WTC11 (cell line): ENCODE data around the gene FTH1. TPM values are rescaled to one million over a fixed set of nuclear protein-coding genes. Genes with fewer than 3 reads are reported as not detected.

ENCODE experiments used
- ATAC-seq: fragments of 200-7000 bp; cut with Tn5 transposase; 2 replicates; pipeline ENCODE4 v1.10.0; 2021; ENCODE audit warnings: mild to moderate bottlenecking, moderate library complexity
- CTCF ChIA-PET: fragments of 300-600 bp; sonication (Branson Sonifier 250); formaldehyde crosslinking; loops from one replicate; lab custom pipeline; 2021; ENCODE audit warnings: antibody characterized with exemption; lab: Charles Lee
- POLR2A ChIA-PET: fragments of 350-600 bp; sonication (Branson Sonifier 250); formaldehyde crosslinking; loops from one replicate; lab custom pipeline; 2021; ENCODE audit warnings: antibody characterized with exemption; lab: Charles Lee
- DNase-seq: peaks from one replicate; pipeline ENCODE4 v3.0.0; 2021; ENCODE audit warnings: low spot score
- H3K27ac Mint-ChIP-seq: 2 replicates; pipeline ENCODE4 v1.8.0; 2021; ENCODE audit warnings: mixed read lengths
- H3K27me3 Mint-ChIP-seq: 2 replicates; pipeline ENCODE4 v1.8.0; 2021; ENCODE audit warnings: low read depth, mild to moderate bottlenecking, moderate library complexity, mixed read lengths
- H3K36me3 Mint-ChIP-seq: 2 replicates; pipeline ENCODE4 v1.8.0; 2021; ENCODE audit warnings: mixed read lengths
- H3K4me1 Mint-ChIP-seq: 2 replicates; pipeline ENCODE4 v1.8.0; 2022; ENCODE audit warnings: mixed read lengths
- H3K4me3 Mint-ChIP-seq: 2 replicates; pipeline ENCODE4 v1.8.0; 2021; ENCODE audit warnings: mild to moderate bottlenecking, moderate library complexity, mixed read lengths
- H3K9me3 Mint-ChIP-seq: 2 replicates; pipeline ENCODE4 v1.8.0; 2021; ENCODE audit warnings: mixed read lengths
- ATF3 ChIP-seq: sonication (generic); formaldehyde crosslinking; conservative IDR thresholded peaks from 2 replicates; pipeline ENCODE4 v1.8.1; 2022; ENCODE audit warnings: mild to moderate bottlenecking, missing genetic modification reagents
- ELF4 ChIP-seq: sonication (generic); formaldehyde crosslinking; IDR thresholded peaks from 2 replicates; pipeline ENCODE4 v1.8.1; 2022; ENCODE audit warnings: low read depth, mild to moderate bottlenecking, moderate library complexity, missing genetic modification reagents
- EMX1 ChIP-seq: fragments of 250-450 bp; sonication (Bioruptor Pico); IDR thresholded peaks from 2 replicates; pipeline ENCODE4 v1.8.0; 2021; ENCODE audit warnings: mild to moderate bottlenecking
- ERG ChIP-seq: fragments of 250-450 bp; sonication (Bioruptor Pico); IDR thresholded peaks from 2 replicates; pipeline ENCODE4 v1.8.0; 2021; ENCODE audit warnings: mild to moderate bottlenecking
- GABPB1 ChIP-seq: sonication (generic); formaldehyde crosslinking; IDR thresholded peaks from 2 replicates; pipeline ENCODE4 v1.8.1; 2023; ENCODE audit warnings: mild to moderate bottlenecking, missing genetic modification reagents
- GTF2I ChIP-seq: fragments of 250-450 bp; sonication (Bioruptor Pico); conservative IDR thresholded peaks from 2 replicates; pipeline ENCODE4 v1.4.0; 2021; ENCODE audit warnings: mild to moderate bottlenecking
- HMGA2 ChIP-seq: fragments of 250-450 bp; sonication (Bioruptor Pico); IDR thresholded peaks from 2 replicates; pipeline ENCODE4 v1.4.0; 2021; ENCODE audit warnings: mild to moderate bottlenecking, moderate library complexity
- JAZF1 ChIP-seq: fragments of 250-450 bp; sonication (Bioruptor Pico); IDR thresholded peaks from 2 replicates; pipeline ENCODE4 v1.9.0; 2021; ENCODE audit warnings: moderate library complexity, mild to moderate bottlenecking, inconsistent platforms
- MYBL2 ChIP-seq: sonication (generic); formaldehyde crosslinking; IDR thresholded peaks from 2 replicates; pipeline ENCODE4 v1.8.1; 2023; ENCODE audit warnings: mild to moderate bottlenecking, moderate library complexity, missing genetic modification reagents
- RELA ChIP-seq: sonication (generic); formaldehyde crosslinking; IDR thresholded peaks from 2 replicates; pipeline ENCODE4 v1.8.1; 2022; ENCODE audit warnings: missing genetic modification reagents, mild to moderate bottlenecking, borderline replicate concordance
- SP1 ChIP-seq: sonication (generic); formaldehyde crosslinking; conservative IDR thresholded peaks from 2 replicates; pipeline ENCODE4 v1.8.1; 2022; ENCODE audit warnings: missing genetic modification reagents
- USF2 ChIP-seq: sonication (generic); formaldehyde crosslinking; IDR thresholded peaks from 2 replicates; pipeline ENCODE4 v1.8.1; 2023; ENCODE audit warnings: mild to moderate bottlenecking, missing genetic modification reagents, moderate library complexity
- ZNF138 ChIP-seq: sonication (generic); formaldehyde crosslinking; conservative IDR thresholded peaks from 2 replicates; pipeline ENCODE4 v1.8.1; 2022; ENCODE audit warnings: mild to moderate bottlenecking, moderate library complexity, missing genetic modification reagents
- ZNF232 ChIP-seq: sonication (generic); formaldehyde crosslinking; IDR thresholded peaks from 2 replicates; pipeline ENCODE4 v1.8.0; 2022; ENCODE audit warnings: mild to moderate bottlenecking, missing genetic modification reagents
- ZNF425 ChIP-seq: fragments of 250-450 bp; sonication (Bioruptor Pico); conservative IDR thresholded peaks from 2 replicates; pipeline ENCODE4 v1.9.0; 2021; ENCODE audit warnings: mild to moderate bottlenecking
- ZNF532 ChIP-seq: fragments of 250-450 bp; sonication (Bioruptor Pico); IDR thresholded peaks from 2 replicates; pipeline ENCODE4 v1.9.0; 2021; ENCODE audit warnings: mild to moderate bottlenecking, borderline replicate concordance
- total RNA-seq: library from RNA; stranded (reverse); gene quantifications from 3 replicates; pipeline ENCODE4 v1.2.3, GENCODE V29; 2021
- TF ChIP-seq, protein P1 (sequence below): sonication (generic); formaldehyde crosslinking; IDR thresholded peaks from 2 replicates; pipeline ENCODE4 v1.8.0; 2022; ENCODE audit warnings: missing genetic modification reagents
- TF ChIP-seq, protein P2 (sequence below): sonication (generic); formaldehyde crosslinking; IDR thresholded peaks from 2 replicates; pipeline ENCODE4 v1.8.0; 2023; ENCODE audit warnings: missing genetic modification reagents

Gene FTH1
- total RNA-seq, 1 experiment from 2014 or later = 1,108 TPM

- ChIA-PET CTCF (interaction anchor here (0.6 to 3.4 kb wide), 13 partner anchors 17 to 192 kb away, joined by 3 to 35 read pairs (median 4); no protein-coding TSS in a partner anchor), POLR2A (interaction anchor here (0.8 kb wide), 2 partner anchors 23 to 136 kb away, joined by 3 read pairs; no protein-coding TSS in a partner anchor)
- peak overlapping the region; percentile 94 for H3K27ac Mint-ChIP-seq
- H3K4me1 Mint-ChIP-seq = peaks cover 51% of the 10 kb centered on the region
- DNase-seq (no peak), ATAC-seq (no peak)
- H3K9me3 Mint-ChIP-seq = no peaks in the 10 kb centered on the region
- no peak for TF ChIP-seq SP1 (CRISPR knock-in tag)
- 0 out of 2 replicates have a peak, but pooled peaks have one; percentile 6 for TF ChIP-seq GABPB1
- no peak overlapping the region for H3K4me3 Mint-ChIP-seq
- H3K36me3 Mint-ChIP-seq = no peaks in the 10 kb centered on the region
- peaks cover 2% of the 10 kb centered on the region; the same call in 1 of the 2 replicates for H3K27me3 Mint-ChIP-seq
Observed at GRCh38 chr11:61972112-61972671, 4.8 kb upstream of the FTH1 start.

DNA sequence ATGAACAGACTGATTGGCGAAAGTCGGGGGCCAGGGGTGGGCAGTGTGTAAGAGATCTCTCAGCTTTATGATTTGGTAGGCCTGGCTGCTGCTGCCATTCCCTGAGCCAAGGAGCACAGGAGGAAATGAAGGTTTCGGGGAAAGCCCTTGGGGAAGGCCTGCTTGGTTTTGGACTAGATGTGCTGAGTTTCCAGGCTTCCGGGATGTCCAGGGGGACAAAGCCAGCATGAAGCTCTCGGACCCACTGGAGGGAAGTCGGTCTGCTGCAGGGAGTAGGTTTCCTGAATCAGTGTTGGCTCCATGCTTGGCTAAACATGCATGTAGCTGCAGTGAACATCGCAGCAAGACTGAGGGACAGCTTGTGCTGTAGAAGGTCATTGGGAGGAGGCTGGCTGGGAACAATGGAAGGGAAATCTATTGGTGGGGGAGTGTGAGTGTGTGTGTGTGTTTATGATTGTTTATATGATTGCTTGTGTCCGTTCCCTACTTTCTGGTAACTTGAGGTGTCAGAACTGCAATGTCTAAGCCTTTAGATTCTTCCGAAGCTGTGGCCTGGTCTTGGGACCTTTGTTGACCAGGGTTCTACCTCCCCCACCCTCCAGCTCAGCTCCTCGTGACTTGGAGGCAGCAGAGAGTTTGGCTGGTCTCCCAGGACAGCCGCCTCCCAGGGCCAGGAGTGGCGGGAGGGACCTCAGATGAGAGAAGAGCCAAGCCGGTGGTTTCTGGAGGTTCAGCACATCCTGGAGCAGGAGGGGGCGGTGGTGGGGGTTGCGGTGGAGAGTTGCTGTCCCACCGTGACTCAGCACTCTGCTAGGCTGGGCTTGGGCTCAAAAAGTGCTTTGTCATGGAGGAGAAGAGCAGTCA, 4.0 kb upstream of the FTH1 start:
- peaks cover 51% of the 10 kb centered on the region for H3K4me1 Mint-ChIP-seq
- POLR2A ChIA-PET = interaction anchor here (0.6 to 1.2 kb wide), 4 partner anchors 11 to 163 kb away, joined by 3 to 5 read pairs (median 3); no protein-coding TSS in a partner anchor
- DNase-seq (peak; percentile 98), ATAC-seq (peak; percentile 65)
- peak overlapping the region; percentile 27 for H3K4me3 Mint-ChIP-seq
- H3K27me3 Mint-ChIP-seq = peaks cover 2% of the 10 kb centered on the region; the same call in 1 of the 2 replicates
- no peaks in the 10 kb centered on the region for H3K9me3 Mint-ChIP-seq
- H3K27ac Mint-ChIP-seq = peak overlapping the region; percentile 96
- CTCF ChIA-PET = interaction anchor here (0.6 to 3.4 kb wide), 10 partner anchors 22 to 191 kb away, joined by 3 to 35 read pairs (median 4); partner anchors contain the start of gene BEST1
- peaks cover 2% of the 10 kb centered on the region for H3K36me3 Mint-ChIP-seq
- TF ChIP-seq, protein P1, sequence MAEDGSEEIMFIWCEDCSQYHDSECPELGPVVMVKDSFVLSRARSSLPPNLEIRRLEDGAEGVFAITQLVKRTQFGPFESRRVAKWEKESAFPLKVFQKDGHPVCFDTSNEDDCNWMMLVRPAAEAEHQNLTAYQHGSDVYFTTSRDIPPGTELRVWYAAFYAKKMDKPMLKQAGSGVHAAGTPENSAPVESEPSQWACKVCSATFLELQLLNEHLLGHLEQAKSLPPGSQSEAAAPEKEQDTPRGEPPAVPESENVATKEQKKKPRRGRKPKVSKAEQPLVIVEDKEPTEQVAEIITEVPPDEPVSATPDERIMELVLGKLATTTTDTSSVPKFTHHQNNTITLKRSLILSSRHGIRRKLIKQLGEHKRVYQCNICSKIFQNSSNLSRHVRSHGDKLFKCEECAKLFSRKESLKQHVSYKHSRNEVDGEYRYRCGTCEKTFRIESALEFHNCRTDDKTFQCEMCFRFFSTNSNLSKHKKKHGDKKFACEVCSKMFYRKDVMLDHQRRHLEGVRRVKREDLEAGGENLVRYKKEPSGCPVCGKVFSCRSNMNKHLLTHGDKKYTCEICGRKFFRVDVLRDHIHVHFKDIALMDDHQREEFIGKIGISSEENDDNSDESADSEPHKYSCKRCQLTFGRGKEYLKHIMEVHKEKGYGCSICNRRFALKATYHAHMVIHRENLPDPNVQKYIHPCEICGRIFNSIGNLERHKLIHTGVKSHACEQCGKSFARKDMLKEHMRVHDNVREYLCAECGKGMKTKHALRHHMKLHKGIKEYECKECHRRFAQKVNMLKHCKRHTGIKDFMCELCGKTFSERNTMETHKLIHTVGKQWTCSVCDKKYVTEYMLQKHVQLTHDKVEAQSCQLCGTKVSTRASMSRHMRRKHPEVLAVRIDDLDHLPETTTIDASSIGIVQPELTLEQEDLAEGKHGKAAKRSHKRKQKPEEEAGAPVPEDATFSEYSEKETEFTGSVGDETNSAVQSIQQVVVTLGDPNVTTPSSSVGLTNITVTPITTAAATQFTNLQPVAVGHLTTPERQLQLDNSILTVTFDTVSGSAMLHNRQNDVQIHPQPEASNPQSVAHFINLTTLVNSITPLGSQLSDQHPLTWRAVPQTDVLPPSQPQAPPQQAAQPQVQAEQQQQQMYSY (CRISPR knock-in tag) = 0 out of 2 replicates have a peak, but pooled peaks have one; percentile 11
- TF ChIP-seq ELF4 (CRISPR knock-in tag) (no peak), GABPB1 (no peak; the same call in 1 of the 2 replicates), SP1 (CRISPR knock-in tag) (peak; percentile 41; the same call in 1 of the 2 replicates), ATF3 (CRISPR knock-in tag) (no peak), ZNF232 (CRISPR knock-in tag) (no peak), ZNF532 (CRISPR knock-in tag) (no peak), GTF2I (CRISPR knock-in tag) (no peak), JAZF1 (no peak), ERG (no peak), USF2 (CRISPR knock-in tag) (peak; percentile 45; the same call in 1 of the 2 replicates), RELA (CRISPR knock-in tag) (no peak), HMGA2 (CRISPR knock-in tag) (no peak), ZNF138 (CRISPR knock-in tag) (no peak), ZNF425 (CRISPR knock-in tag) (no peak), MYBL2 (CRISPR knock-in tag) (no peak), EMX1 (CRISPR knock-in tag) (no peak)
- TF ChIP-seq, protein P2, sequence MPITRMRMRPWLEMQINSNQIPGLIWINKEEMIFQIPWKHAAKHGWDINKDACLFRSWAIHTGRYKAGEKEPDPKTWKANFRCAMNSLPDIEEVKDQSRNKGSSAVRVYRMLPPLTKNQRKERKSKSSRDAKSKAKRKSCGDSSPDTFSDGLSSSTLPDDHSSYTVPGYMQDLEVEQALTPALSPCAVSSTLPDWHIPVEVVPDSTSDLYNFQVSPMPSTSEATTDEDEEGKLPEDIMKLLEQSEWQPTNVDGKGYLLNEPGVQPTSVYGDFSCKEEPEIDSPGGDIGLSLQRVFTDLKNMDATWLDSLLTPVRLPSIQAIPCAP (CRISPR knock-in tag) = no peak
